NCI-H1092 treated with DMSO at 0.1 percent for 48 hours (cell line): ENCODE measurements around the gene HHAT.

Experiments
- DNase-seq: peaks from one replicate; lab custom pipeline; 2025; lab: John Stamatoyannopoulos, UW

Gene HHAT

DNA sequence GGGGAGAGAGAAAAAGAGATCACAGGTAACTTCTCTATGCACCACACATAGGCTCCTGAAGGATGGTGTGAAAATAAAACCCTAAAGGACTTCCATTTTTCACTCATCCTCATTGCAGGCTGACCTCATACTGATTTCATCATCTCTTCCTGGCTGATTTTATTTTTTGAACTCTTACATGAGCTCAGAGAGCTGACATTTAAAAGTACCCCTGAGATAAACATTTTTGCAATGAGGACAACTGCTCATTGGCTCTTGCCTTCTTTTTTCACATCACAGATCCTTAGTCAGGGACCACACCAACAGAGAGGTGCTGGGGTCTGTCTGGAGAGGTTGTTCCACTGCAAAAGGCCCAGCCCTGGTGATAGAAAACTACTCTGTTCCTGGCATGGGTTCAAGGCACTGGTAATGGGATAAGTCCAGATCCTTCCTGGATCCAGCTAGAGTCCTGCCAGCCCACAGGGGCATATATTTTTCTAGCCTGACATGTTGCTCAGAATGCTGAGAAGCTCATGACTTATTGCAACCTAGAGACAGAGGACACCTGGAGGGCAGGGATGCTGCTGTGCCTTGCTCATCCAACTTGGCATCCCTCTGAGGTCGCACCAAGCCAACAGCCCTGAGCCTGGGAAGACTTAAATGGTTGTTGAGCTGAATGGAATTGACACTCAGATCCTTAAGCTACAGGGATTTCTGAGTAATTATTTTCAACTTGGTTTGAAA lies 360.0 kb downstream of the HHAT start:
- DNase-seq: no peak

DNA sequence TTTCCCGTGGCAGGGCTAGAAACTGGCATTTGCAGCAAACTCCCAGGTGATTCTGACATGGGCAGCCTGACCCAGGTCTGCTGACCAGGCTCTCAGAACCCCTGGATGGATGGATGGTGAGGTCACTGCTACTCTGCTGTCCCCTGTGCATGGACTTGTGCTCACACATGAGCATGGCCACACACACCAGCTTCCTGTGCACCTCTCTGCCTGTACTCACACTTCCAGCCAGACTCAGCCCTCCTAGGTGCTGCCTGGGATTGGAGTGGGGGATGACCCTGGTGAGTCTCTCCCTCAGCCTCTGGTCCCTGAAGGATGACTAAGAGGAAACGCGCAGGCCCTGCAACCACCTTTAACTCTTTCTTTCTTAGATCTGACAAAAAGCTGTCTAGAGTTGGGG lies 361.1 kb downstream of the HHAT start:
- DNase-seq: no peak

DNA sequence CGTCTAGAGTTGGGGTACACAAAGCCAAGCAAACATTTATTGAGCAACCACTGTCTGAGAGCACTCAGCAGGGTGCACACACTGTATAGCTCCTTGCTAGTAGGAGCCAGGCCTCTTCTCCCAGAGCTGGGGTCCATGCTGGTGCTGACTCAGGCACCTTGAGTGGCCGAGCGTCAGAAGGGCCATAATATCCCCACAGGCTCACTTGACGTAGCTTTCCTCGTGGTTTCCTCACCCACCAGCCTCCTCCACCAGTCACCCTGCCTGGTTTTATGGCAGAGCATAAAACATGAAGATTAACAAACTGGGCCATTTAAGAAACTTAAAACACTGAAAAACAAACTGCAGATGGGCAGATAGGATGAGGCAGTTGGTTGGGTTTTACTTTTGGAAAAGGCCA lies 361.5 kb downstream of the HHAT start:
- DNase-seq: no peak

DNA sequence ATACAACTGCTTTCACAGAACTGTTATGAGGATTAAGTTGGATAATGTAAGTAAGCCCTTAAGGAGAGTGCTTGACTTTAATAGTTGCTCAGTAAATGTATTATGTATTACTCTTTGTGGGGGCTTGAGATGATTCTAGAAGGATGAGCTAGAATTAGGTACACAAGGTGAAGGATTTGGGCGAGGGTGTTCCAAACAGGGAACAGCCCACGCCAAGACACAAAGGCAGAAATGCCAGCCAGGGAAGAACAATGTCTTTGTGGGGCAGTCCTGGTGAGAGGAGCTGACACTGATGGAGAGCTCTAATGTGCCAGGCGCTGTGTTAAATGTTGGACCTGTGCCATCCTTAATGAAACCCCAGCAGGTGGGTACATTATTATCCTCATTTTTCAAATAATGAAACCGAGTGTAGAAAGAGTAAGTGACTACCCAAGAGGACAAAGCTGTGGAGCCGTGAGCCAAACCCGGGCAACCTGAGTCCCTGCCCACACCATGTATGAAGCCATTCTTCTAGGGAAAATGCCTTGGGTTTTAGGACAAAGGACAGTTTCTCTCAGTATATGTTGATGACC lies 362.4 kb downstream of the HHAT start:
- peak; percentile 80 for DNase-seq

DNA sequence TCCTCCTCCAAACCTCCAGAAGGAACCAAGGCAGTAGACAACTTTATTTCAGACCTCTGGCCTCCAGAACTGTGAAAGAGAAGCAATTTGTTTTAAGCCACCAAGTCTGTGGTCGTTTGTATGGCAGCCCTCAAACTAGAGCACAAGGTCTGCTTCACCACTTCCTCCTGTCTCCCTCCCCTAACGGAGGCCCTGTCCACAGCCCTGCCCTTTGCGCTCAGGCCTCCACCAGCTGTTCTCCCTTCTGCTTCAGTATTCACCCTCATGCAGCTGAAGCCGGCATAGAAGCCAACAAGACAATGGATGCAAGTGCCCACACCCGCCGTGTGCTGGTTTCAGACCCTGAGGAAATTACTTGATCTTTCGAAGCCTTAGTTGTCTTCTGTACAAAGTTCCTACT lies 364.1 kb downstream of the HHAT start:
- DNase-seq: no peak

DNA sequence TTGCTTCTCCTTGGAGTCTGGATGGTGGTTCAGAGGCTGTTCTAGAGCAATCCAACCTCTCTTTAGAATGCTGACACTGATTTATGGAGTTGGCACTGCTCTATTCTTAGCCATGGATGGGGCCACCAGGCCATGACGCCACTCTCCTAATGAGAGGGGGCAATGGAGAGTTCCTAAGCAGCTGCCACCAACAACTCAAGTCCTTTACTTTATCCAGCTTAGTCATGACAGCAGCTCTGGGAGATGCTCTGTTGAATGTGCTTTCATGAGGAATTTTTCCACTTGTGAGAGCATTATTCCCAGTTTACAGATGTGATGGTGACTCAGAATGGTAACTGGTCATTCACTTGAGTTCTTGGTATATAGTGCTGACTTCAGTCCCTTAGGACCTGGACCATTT lies 366.3 kb downstream of the HHAT start:
- DNase-seq: no peak

DNA sequence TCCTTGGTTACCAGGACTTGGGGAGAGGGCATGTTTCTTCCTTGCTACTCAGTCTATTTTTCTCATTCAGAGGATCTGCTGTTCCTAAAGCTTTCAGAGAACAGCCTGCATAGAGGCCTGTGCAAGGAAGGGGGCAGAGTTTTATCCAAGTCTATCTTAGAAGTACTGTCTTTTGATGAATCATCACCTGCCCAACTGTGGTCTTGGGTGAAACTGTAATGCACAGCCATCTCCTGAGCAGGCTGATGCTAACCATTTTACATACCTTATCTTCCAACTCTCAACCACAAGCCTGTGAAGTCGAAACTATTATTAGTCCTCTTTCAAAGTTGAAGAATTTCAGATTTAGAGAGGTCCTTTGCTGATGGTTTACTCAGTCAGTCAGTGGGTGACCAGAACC lies 368.0 kb downstream of the HHAT start:
- DNase-seq: no peak

DNA sequence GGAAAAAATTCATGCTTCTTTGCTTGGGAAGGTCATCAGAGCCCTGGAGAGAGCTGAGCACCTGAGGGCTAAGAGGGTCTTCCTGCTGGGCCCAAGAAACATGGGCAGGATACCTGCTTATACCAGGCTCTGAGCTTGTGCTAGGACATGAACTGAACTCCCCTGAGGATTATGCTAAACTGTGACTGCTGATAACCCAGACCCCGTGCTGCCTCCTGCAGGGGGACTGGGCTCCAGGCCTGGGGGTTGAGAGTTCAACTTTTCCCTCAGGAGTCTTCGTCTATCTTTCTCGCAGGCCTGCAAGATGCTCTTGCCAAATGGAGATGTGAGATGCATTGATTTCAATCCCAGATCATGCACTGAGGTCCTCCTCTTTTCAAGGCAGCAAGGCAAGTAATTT lies 368.5 kb downstream of the HHAT start:
- no peak for DNase-seq

DNA sequence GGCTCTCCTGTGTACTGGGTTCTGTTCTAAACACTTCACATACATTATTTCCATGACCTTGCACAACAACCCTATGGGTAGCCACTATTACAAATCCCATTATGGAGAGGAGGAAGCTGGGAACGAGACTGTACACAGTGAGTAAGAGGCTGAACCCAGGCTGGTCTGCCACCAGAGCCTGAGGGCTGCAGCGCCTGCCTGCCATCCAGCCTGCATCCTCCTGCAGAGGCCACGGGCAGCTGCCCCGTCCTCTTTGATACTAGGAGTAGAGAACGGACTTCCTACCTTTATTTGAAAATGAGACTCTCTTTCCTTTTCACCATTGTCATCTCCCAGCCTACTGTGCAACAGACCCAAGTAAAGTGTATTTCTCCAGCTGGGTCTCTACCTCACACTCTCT lies 370.0 kb downstream of the HHAT start:
- DNase-seq: no peak

DNA sequence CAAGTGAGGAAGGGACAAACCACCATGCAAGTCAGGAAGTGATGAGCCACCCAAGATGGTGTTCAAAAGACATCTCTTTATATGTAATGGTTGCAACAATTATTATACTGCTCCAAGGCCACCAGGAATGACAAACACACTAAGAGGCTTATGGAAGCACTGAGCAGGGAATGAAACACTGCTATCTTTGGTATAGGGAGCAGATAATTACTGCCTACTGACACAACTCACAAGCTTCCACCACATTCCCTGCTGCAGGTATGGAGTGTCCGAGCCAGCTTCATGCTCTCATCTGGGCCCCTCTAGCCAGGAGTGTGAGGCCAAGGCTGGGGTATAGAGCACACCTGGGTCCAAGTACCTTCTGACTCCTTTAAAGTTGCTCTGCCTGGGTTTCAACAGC lies 371.4 kb downstream of the HHAT start:
- no peak for DNase-seq

DNA sequence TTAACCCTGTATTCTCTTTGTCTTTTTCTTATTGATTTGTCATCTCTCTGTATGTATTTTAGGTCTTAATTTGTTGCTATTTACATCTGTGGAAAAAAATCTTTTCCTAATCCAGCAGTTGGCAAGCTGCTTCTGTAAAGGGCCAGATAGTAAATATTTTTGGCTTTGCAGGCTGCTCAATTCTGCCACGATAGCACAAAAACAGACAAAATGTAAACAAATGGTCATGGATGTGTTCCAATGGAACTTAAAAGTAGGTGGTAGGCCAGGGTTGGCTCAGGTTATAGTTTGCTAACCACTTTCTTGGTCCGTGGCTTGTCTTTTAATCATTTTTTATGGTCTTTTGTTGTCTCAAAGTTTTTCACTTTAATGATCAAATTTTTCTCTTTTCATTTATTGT lies 371.8 kb downstream of the HHAT start:
- no peak for DNase-seq

DNA sequence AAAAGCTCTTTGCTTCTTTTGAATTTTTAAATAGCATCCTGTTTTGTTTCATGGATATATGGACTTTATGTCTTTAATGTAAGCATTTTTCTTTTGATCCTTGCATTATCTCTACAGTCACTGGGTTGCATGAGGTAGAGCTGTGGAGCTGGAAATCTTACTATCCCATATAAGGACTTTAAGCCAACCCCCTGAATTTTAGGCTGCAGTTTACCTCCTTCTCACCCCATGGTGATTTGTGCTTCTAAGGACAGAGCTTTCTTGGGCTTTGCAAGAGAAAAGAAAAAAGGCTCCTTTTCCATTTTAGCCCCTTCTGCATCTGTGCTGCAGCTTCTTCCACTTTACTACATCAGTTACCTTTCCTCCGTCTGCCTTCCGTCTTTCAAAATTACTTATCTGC lies 373.8 kb downstream of the HHAT start:
- no peak for DNase-seq

DNA sequence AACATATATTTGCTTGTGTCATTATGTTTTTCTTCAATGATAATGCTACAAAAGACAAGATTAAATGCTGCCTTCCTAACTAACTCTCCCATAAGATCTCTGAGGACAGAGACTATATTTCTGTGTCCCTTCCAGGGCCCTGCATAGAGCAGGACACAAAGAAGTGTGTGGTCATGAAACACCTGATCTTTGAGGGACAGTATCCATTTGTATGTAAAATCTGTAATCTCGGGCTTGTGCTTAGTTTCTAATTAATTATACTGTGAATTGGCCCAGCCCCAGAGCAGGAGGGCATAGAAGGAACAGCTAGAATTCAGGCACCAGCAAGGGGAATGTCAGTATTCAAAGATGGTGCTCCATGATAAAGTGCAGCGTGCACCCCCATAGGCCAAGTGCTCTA lies 374.9 kb downstream of the HHAT start:
- DNase-seq: no peak

DNA sequence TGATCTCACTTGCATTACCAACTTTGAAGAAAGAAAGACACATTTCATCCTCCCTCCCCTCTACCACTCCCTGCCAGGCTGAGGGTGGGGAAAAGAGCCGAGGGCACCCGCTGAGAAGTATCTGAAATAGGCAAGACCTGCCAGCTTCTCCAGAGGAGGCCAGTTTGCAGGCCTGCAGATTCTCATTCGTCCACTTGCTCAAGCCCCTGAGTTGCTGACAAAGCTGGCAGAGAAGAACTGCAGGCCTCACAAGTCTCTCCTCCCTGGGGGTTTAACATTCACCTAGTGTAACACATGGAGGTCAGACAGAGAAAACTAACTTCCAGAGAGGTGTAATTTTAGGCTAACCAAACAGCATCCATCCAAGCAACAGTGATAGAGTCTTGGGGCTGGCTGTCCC lies 376.4 kb downstream of the HHAT start:
- no peak for DNase-seq

DNA sequence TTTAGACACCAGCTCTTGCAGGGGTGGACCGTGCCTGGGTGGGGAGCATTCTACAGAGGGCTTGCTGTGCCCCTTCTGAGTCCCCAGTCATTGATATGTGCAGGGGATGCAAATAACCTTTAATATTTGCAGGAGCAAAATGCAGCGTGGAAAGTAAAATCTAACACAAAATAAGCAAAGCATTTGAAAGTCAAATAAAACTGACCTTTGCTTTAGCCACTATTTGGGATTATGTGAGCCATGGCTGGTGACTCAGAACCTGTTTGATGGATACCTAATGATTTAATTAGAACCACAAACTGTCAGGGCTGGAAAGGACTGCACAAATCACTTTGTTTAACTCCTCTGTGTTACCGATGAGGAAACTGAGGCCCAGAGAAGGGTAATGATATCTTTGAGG lies 377.5 kb downstream of the HHAT start:
- no peak for DNase-seq

DNA sequence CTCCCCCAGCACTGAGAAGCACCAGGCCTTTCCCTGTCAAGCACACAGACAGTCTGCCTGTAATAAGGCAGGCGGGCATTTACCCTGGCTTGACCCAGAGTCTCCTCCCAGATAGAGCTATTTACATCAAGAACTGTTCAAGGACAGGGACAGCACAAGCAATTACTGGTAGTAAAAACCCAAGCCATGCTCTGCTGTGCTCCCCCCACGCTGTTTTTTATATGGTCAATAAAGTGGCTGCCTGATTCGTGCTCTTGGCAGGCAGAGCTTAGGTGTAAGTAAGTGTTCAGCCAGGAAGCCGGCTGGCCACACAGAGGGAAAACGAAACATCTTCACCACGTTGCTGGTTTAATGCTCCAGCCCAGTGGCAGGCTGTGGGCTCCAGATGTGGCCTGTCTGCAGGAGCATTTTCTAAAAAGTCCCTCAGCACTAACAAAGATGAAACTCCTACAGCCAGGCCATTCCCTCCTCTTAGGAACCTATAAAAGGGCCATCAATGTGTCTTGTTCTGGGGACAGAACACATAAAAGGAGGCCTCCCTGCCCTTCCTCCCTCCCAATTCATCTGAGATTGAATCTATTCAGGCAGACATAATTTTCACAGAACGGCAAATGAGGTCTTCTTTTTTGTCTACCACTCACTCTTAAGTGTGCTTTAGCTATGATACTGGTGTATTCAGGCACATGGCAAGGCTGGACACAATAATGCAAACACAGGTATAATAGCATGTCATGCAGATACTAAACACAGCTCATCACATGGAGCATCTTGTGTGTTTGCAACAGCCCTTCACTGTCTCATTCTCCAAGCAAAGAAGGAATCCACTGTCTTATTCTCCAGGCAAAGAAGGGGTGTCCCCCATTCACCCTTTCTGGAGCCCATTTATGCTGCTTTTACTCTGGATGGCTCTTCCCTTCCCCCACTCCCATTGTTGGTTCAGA lies 378.9 kb downstream of the HHAT start:
- peak; percentile 55 for DNase-seq

DNA sequence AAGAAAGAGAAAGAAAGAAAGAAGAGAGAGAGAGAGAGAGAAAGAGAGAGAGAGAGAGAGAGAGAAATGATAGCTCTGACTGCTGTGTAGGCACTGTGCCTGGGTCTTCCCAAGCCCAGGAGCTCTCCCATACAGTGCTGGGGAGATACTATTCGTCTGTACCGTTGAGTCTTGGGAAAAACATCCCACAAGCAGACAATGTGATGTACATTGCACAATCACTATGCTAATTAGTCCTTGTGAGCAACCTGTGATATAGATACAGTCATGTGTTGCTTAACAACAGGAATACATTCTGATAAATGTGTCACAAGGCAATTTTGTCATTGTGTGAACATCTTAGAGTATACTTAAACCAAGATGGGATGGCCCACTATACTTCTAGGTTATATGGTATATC lies 381.0 kb downstream of the HHAT start:
- no peak for DNase-seq

DNA sequence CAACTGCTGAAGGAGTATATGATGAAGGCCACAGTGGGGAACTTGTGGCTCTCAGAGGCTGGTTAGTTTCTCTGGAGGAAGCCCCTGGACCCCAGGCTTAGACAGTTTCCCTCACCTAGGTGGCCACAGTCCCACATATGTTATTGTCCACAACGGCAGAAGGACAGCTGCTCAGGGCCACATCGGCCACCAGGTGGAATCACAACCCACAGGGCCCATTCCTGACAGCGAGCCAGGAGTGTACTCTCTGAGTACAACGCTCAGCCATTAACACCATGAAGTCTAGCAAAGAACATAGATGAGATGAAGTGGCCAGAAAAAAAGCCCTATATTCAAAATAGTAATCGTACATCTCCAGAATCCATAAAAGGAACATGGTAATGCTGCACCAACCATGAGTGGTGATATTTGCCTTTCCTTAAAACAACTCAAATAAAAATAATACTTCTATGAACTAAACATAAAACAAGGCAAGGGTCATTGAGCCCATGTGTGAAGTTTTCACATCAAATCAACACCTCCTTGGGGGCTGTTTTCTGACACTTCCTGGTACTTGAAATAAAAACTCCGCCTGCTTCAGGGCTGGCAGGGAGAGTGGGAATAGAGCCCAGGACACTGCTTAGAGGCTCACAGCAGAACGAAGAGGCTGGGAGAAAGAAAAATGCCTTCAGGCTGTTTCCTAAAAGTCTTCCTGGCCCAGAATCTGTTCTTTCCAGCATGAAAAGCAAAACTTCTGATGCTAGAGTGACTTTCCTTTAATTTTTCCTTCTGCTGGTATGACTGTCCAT lies 383.3 kb downstream of the HHAT start:
- peak; percentile 48 for DNase-seq

DNA sequence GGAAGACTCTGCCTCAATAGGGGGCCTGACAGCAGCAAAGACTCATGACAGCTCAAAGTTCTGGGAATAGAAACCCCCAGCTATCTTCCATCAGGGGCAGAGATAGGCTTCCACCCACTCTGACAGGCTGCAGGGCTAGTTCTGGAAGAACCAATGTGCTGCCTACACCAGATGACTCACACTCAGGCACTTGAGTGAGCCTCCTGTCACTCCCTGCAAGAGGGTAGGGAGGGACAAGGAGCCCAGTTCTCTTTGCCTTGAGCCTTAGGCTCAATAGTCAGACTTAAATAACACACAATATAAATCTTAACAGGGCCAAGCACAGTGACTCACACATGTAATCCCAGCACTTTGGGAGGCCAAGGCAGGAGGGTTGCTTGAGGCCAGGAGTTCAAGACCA lies 386.4 kb downstream of the HHAT start:
- DNase-seq: no peak

DNA sequence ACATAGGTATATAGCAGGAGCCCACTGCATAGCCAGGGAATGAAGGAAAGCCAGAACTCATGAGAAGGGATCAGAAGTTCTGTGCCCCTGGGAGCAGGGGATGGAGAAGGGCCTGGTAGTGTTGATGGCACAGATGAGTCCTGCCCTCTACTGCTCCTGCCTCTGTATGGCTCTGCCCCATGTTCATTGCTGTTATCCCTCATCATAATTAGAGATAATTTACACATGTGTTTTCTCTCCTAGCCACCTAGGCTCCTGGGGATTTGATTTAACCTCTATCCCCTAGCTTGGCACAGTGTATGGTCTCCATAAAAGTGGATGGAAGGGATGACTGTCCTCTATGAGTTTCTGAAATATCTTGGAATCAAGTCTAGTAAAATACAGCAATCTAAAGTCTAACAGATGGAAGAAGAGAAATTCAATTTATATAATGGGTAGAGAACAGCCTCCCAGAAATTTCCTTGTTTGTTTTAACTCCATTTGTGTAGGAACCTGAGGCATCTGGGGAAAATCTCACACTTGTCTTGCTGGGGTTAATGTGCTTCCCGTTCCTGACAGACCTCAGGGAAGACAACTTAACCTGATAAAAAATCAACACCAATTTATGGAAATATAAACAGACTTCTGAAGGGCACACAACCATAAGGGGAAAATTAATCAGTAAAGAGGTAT lies 393.8 kb downstream of the HHAT start:
- peak; percentile 40 for DNase-seq

DNA sequence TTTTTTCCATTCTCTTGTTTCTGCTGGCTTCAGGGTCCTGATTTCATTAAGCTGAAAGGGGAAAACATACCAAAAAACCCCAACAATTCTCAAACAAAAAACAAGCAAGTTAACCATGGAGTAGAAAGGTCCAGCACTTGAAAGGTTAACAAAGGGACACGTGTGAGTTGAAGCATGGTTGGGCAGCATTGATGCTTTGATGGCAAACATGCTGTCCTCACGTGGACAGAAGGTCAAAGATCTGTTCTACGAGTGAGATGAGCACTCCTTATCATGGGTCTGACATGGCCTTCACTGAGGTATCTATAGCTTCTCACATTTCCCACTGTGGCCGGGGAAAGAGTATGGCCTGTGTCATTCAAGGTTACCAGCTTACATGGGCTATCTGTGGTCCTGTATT lies 394.9 kb downstream of the HHAT start:
- no peak for DNase-seq

DNA sequence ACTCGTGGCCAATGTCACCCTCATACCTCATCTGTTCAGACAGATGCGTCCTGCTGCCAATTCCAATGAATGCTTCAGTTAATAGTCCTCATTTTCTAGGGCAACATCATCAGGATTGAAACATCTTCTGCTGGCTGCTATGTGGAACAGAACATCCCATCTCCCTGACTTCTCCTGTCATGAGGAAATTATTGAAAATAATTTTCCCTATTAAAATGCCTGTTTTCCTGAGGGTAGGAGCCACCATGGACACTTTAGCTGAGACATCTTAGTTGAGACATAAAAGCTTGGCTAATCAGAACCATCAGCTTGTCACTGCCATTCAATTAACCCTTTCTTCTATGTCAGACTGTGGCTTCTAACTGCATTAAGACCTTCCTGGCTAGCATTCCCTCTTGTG lies 396.1 kb downstream of the HHAT start:
- DNase-seq: no peak
